ENCODE results near the gene CC2D2B. TPM values are rescaled to one million over a fixed set of nuclear protein-coding genes. Genes with fewer than 3 reads are reported as not detected.
"Not testable (repeated sequence)": the region's sequence is repeated elsewhere in the genome, so short reads cannot be mapped to it uniquely, and the experiment has no call there.

CC2D2B gene
- total and polyA plus RNA-seq, 2 experiments from 2014 or later = 0.39 TPM; not detected in 1

- H3K27ac ChIP-seq = no peak overlapping the region
- H2AFZ ChIP-seq = no peak overlapping the region
- 84 to 91% methylated on average over 4 of the region's 4 CpGs for WGBS, 2 experiments (ENCODE audit: low coverage in 1 of 2, low lambda C conversion rate in 2 of 2, missing lambda C conversion rate in 2 of 2)
- H3K4me3 ChIP-seq = no peak overlapping the region
- H3F3A ChIP-seq (ENCODE audit: insufficient read depth) = no peaks in the 10 kb centered on the region
- H3K9ac ChIP-seq = no peak overlapping the region
- peaks cover 10% of the 10 kb centered on the region; the same call in 1 of the 2 replicates for H3K36me3 ChIP-seq (ENCODE audit: low read depth)
- no peaks in the 10 kb centered on the region for H3K9me3 ChIP-seq (ENCODE audit: low read depth)
- no peak for TF ChIP-seq EZH2phosphoT487 (IDR thresholded peaks at IDR 0.05; ENCODE audit: insufficient read depth, low read depth)
- H4K20me1 ChIP-seq (ENCODE audit: insufficient read depth) = no peaks in the 10 kb centered on the region
- no peaks in the 10 kb centered on the region for H3K9me2 ChIP-seq (ENCODE audit: insufficient read depth)
- H3K27me3 ChIP-seq (replicated peaks; ENCODE audit: insufficient read depth) = no peaks in the 10 kb centered on the region
- no peak for DNase-seq
- no peaks in the 10 kb centered on the region for H3K4me1 ChIP-seq (ENCODE audit: insufficient read depth)
- no peak overlapping the region for H3K4me2 ChIP-seq (ENCODE audit: unreplicated experiment)
- H3K79me2 ChIP-seq (ENCODE audit: insufficient read depth) = no peaks in the 10 kb centered on the region
- in situ Hi-C loops (cut with MboI) = no loop called here
Measured at GRCh38 chr10:95896071-95896850, 11.5 kb upstream of the CC2D2B start.

DNA sequence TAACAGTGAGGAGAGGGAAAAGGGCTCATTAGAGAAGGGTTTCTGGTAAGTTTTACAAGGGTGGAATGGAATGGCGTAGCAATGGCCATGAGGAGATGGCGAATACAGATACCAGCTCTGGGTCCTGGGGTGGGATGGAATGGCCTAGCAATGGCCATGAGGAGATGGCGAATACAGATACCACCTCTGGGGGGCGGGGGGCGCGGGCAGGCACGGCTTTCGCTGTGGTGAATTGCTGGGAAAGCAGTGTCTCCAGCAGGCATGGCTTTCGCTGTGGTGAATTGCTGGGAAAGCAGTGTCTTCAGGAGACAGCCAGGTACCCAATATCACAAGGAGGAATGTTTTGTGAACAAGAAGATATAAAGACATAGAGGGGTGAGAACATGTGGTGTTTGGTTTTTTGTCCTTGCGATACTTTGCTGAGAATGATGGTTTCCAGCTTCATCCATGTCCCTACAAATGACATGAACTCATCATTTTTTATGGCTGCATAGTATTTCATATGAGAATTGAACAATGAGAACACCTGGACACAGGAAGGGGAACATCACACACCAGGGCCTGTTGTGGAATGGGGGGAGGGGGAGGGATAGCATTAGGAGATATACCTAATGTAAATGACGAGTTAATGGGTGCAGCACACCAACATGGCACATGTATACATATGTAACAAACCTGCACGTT is 1.7 kb upstream of the CC2D2B start:
- H3K79me2 ChIP-seq (ENCODE audit: insufficient read depth); H3K27me3 ChIP-seq (replicated peaks; ENCODE audit: insufficient read depth); H3K27ac ChIP-seq; DNase-seq; H3K9me2 ChIP-seq (ENCODE audit: insufficient read depth); H3K4me3 ChIP-seq; H2AFZ ChIP-seq; H3K36me3 ChIP-seq (ENCODE audit: low read depth); H3K4me2 ChIP-seq (ENCODE audit: unreplicated experiment); H3K9ac ChIP-seq; in situ Hi-C loops (cut with MboI); H4K20me1 ChIP-seq (ENCODE audit: insufficient read depth); H3F3A ChIP-seq (ENCODE audit: insufficient read depth); H3K9me3 ChIP-seq (ENCODE audit: low read depth); H3K4me1 ChIP-seq (ENCODE audit: insufficient read depth): not testable (repeated sequence)
- WGBS, 2 experiments (ENCODE audit: low coverage in 1 of 2, low lambda C conversion rate in 2 of 2, missing lambda C conversion rate in 2 of 2) = 93 to 95% methylated on average over 12 of the region's 12 CpGs

DNA sequence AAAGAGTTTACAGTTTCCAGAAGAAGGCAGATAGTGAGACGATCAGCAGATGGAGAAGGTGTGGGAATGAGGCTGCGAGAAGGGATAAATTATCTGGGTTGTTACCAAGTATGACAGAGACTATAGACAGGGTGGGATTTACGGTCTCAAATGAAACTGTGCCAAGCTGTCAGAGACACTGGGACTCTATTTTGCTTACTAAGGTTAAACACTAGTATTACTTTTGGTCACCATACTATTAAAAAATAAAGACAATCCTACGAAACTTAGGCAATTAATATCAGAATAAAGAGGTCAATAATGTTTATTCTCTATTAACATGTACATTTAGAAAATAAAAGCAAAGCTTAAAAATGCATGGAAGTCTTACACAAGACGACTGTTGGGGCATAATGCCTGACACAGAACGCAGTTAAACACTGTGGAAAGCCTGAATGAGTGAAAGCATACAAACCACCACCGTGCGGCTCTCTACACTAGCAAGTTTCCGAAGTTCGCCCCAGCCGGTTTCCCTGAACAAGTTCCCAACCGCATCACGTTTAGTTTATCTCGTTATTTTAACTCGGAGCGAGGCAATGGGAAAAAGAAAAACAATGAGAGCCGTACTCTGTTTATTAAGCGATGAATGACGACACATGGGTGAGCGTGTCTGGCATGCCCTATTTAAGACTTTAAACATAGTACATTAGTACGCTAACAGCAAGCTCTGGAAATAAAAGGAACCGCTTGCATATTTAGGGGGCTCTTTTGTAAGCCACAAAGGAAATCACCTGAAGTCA is 909 bp upstream of the CC2D2B start:
- in situ Hi-C loops (cut with MboI) = no loop called here
- TF ChIP-seq EZH2 (IDR thresholded peaks at IDR 0.05; ENCODE audit: insufficient read depth, poor library complexity, severe bottlenecking) (no peak), EZH2phosphoT487 (IDR thresholded peaks at IDR 0.05; ENCODE audit: insufficient read depth, low read depth) (no peak)
- Histone ChIP-seq H3K4me1 (ENCODE audit: insufficient read depth) (0 out of 2 replicates have a peak, but pooled peaks cover 3% of the 10 kb centered on the region), H3K36me3 (ENCODE audit: low read depth) (no peaks in the 10 kb centered on the region), H3K27me3 (replicated peaks; ENCODE audit: insufficient read depth) (no peaks in the 10 kb centered on the region), H3K79me2 (ENCODE audit: insufficient read depth) (no peaks in the 10 kb centered on the region; the same call in 1 of the 2 replicates), H3K27ac (peak overlapping the region; percentile 70), H3K4me3 (peak overlapping the region; percentile 92), H3K9me3 (ENCODE audit: low read depth) (no peaks in the 10 kb centered on the region), H3K4me2 (ENCODE audit: unreplicated experiment) (peak overlapping the region; percentile 92), H3F3A (ENCODE audit: insufficient read depth) (0 out of 2 replicates have a peak, but pooled peaks cover 6% of the 10 kb centered on the region), H3K9ac (peak overlapping the region; percentile 81), H4K20me1 (ENCODE audit: insufficient read depth) (no peaks in the 10 kb centered on the region), H2AFZ (peak overlapping the region; percentile 97), H3K9me2 (ENCODE audit: insufficient read depth) (no peaks in the 10 kb centered on the region)
- DNase-seq = peak; percentile 84
- WGBS, 2 experiments (ENCODE audit: low coverage in 1 of 2, low lambda C conversion rate in 2 of 2, missing lambda C conversion rate in 2 of 2) = 6 to 7% methylated on average over 22 of the region's 22 CpGs

DNA sequence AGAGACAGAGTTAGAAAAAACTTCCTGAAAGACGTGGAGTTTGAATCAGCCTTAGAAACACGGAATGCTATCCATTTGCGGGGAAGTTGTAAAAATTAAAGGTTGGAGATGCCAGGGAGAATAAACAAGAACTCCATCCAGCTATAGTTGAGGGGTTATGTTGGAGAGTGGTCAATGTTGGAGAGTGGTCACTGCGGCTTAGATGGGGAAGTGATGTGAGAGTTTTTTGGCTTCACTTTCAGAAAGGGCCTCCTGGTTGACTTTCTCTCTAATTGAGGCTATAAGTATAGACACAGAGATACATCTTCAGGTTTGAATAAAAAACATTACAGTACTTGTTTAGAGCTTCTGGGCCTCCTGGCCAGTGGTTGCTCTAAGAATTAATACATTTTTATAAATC is 675 bp downstream of the CC2D2B start:
- H3F3A ChIP-seq (ENCODE audit: insufficient read depth) = 0 out of 2 replicates have a peak, but pooled peaks cover 6% of the 10 kb centered on the region
- no peak overlapping the region for H3K27ac ChIP-seq
- H3K4me3 ChIP-seq = peak overlapping the region; percentile 92
- in situ Hi-C loops (cut with MboI) = no loop called here
- H3K4me2 ChIP-seq (ENCODE audit: unreplicated experiment) = peak overlapping the region; percentile 92
- H3K36me3 ChIP-seq (ENCODE audit: low read depth) = no peaks in the 10 kb centered on the region
- WGBS, 2 experiments (ENCODE audit: low coverage in 1 of 2, low lambda C conversion rate in 2 of 2, missing lambda C conversion rate in 2 of 2) = 61 to 64% methylated on average over 4 of the region's 4 CpGs
- no peak overlapping the region for H3K9ac ChIP-seq
- TF ChIP-seq EZH2phosphoT487 (IDR thresholded peaks at IDR 0.05; ENCODE audit: insufficient read depth, low read depth) = no peak
- TF ChIP-seq EZH2 (IDR thresholded peaks at IDR 0.05; ENCODE audit: insufficient read depth, poor library complexity, severe bottlenecking) = no peak
- H3K4me1 ChIP-seq (ENCODE audit: insufficient read depth) = 0 out of 2 replicates have a peak, but pooled peaks cover 3% of the 10 kb centered on the region
- H4K20me1 ChIP-seq (ENCODE audit: insufficient read depth) = no peaks in the 10 kb centered on the region
- H3K27me3 ChIP-seq (replicated peaks; ENCODE audit: insufficient read depth) = 0 out of 2 replicates have a peak, but pooled peaks cover 4% of the 10 kb centered on the region
- DNase-seq = no peak
- H3K9me3 ChIP-seq (ENCODE audit: low read depth) = no peaks in the 10 kb centered on the region
- no peaks in the 10 kb centered on the region for H3K9me2 ChIP-seq (ENCODE audit: insufficient read depth)
- H2AFZ ChIP-seq = peak overlapping the region; percentile 97
- H3K79me2 ChIP-seq (ENCODE audit: insufficient read depth) = no peaks in the 10 kb centered on the region; the same call in 1 of the 2 replicates

All from GM23248 (cell line).